GM12801 (cell line): ENCODE results near the gene ZEB2.

Experiments used
- CTCF ChIP-seq: IDR thresholded peaks from one replicate; pipeline ENCODE4 v1.5.1; 2011; ENCODE audit warnings: control low read depth; ENCODE audit not compliant: insufficient read length; ENCODE audit errors: extremely low read depth

The ZEB2 gene

GRCh38 chr2:144519934-144520731 is at the start of gene ZEB2:
Gene ZEB2, minus strand, starts transcription at chr2:144520119. Its CDS starts 2,769 bp downstream, at chr2:144517350.
- no peak for TF ChIP-seq CTCF

GRCh38 chr2:144567745-144568144 is 47.8 kb upstream of the ZEB2 start:
- TF ChIP-seq CTCF = no peak

- no peak for TF ChIP-seq CTCF
Measured at GRCh38 chr2:144566448-144566847, 46.5 kb upstream of the ZEB2 start.

- TF ChIP-seq CTCF = no peak
Measured at GRCh38 chr2:144560251-144560650, 40.3 kb upstream of the ZEB2 start.

GRCh38 chr2:144559681-144560080 is 39.8 kb upstream of the ZEB2 start:
- TF ChIP-seq CTCF = no peak

GRCh38 chr2:144559242-144559641 is 39.3 kb upstream of the ZEB2 start:
- TF ChIP-seq CTCF = no peak

GRCh38 chr2:144554492-144555210 is 34.7 kb upstream of the ZEB2 start:
- TF ChIP-seq CTCF = no peak
